Suppressor macrophage (primary cell): ENCODE results near the gene ZFYVE27.

Experiments
- DNase-seq, 4 experiments: peaks; one replicate each; pipeline ENCODE4 v3.0.0-alpha.2; 2020 to 2022

The ZFYVE27 gene

GRCh38 chr10:97744405-97745035 lies 7.6 kb downstream of the ZFYVE27 start:
- no peak for DNase-seq

GRCh38 chr10:97747573-97747972 lies 10.6 kb downstream of the ZFYVE27 start:
- no peak for DNase-seq

GRCh38 chr10:97748116-97748515 lies 11.2 kb downstream of the ZFYVE27 start:
- no peak for DNase-seq

- no peak for DNase-seq
Measured at GRCh38 chr10:97752956-97753355, 16.0 kb downstream of the ZFYVE27 start.

GRCh38 chr10:97754726-97755125 lies 17.8 kb downstream of the ZFYVE27 start:
- DNase-seq = no peak

- DNase-seq = no peak
Measured at GRCh38 chr10:97755718-97756117, 18.8 kb downstream of the ZFYVE27 start.

- DNase-seq = no peak
Measured at GRCh38 chr10:97757471-97757870, 20.5 kb downstream of the ZFYVE27 start.

- peak; percentile 66 to 82 (median 70) for DNase-seq
Measured at GRCh38 chr10:97759158-97759887, 22.4 kb downstream of the ZFYVE27 start.

GRCh38 chr10:97759946-97760345 lies 23.0 kb downstream of the ZFYVE27 start:
- no peak for DNase-seq

GRCh38 chr10:97760461-97761257 lies 23.7 kb downstream of the ZFYVE27 start:
- DNase-seq = no peak

GRCh38 chr10:97761331-97761865 lies 24.5 kb downstream of the ZFYVE27 start:
- no peak for DNase-seq

- no peak for DNase-seq
Measured at GRCh38 chr10:97762056-97762455, 25.1 kb downstream of the ZFYVE27 start.

GRCh38 chr10:97762816-97763215 lies 25.9 kb downstream of the ZFYVE27 start:
- no peak for DNase-seq

- DNase-seq = no peak
Measured at GRCh38 chr10:97763411-97763810, 26.5 kb downstream of the ZFYVE27 start.

- DNase-seq = no peak
Measured at GRCh38 chr10:97763947-97764346, 27.0 kb downstream of the ZFYVE27 start.

GRCh38 chr10:97764519-97764931 lies 27.6 kb downstream of the ZFYVE27 start:
- DNase-seq = no peak

GRCh38 chr10:97765201-97765600 lies 28.3 kb downstream of the ZFYVE27 start:
- DNase-seq = no peak

GRCh38 chr10:97766106-97766810 lies 29.3 kb downstream of the ZFYVE27 start:
- no peak for DNase-seq

- DNase-seq = no peak
Measured at GRCh38 chr10:97766996-97767924, 30.3 kb downstream of the ZFYVE27 start.

GRCh38 chr10:97768322-97769315 lies 31.7 kb downstream of the ZFYVE27 start:
- DNase-seq = no peak
